NK-92 (cell line): ENCODE results near the gene FAM216B.
"Not testable (repeated sequence)": the region's sequence is repeated elsewhere in the genome, so short reads cannot be mapped to it uniquely, and the experiment has no call there.

Experiments used
- DNase-seq: peaks from one replicate; lab custom pipeline; 2025; ENCODE audit not compliant: unreplicated experiment; lab: John Stamatoyannopoulos, UW

The FAM216B gene

DNA sequence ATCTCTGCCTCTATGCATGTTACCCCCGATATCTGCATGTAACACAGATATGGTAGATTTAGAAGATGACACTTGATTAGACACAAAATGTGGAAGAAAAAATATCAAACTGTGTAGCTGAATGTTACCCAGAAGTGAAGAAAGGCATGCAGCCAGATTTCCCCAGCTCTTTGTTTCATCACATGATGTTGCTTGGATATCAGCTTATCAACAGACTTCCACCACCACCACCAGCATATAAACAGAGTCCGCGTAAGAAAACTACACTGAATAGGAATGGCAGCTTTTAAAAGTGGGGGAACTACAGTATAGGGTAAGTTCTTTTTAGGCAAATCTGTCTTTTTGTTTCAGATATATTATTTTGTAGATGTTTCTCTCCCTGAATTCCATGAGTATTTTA, at the start of gene FAM216B:
Gene FAM216B, plus strand, starts transcription at position 233 of the 400 bp plus-strand sequence. CDS start 2,484 bp downstream, outside the sequence.
- DNase-seq = no peak

DNA sequence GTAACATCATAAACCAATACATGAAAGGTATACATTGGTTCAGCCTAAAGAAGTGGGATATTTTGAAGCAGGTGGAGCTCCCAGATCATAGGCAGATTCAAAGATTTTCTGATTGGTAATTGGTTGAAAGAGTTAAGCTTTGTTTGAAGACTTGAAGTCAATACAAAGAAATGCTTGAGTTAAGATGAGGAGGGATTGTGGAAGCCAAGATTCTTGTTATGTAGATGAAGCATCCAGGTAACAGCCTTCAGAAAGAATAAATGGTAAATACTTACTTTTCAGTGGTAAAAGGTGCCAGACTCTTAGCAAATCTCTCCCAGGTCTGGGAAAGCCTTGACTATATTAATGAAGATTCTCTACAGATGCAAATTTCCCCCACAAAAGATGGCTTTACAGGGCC, 49.3 kb upstream of the FAM216B start:
- DNase-seq = no peak

DNA sequence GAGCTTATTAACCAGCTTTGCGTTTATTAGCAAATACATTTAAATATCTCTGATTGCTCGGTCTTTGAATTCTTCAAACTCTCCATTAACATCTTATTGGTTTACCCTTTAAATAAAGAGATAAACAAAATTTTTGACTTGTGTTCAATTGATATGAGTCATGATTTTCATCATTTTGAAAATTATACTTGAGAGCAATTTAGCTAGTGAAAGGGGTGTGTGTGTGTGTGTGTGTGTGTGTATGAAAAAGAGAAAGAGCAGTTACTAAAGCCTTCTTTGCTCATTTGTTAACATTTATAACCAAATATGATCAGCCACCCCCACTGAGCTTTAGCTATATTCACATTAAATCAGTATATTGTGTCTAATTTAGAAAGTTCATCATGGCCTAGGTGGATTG, 48.3 kb upstream of the FAM216B start:
- no peak for DNase-seq

DNA sequence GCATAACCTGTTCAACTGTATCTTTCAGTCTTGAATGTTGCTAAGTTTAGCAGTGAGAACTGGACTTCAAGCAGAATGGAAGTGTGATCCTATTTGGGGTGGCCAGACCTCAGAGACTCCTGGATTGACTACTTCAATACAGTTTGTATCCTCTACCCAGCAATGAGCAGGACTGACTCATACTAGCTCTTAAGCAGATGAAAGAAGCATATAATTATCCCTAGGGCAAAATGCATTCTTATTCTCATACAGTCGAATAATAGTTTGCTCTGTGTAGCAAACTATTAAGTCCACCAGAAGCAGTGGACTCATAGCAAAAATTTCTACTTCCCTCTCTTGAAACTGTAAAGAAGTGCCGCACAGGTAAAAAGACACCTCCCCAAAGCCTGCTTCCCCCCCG, 46.4 kb upstream of the FAM216B start:
- DNase-seq = no peak

DNA sequence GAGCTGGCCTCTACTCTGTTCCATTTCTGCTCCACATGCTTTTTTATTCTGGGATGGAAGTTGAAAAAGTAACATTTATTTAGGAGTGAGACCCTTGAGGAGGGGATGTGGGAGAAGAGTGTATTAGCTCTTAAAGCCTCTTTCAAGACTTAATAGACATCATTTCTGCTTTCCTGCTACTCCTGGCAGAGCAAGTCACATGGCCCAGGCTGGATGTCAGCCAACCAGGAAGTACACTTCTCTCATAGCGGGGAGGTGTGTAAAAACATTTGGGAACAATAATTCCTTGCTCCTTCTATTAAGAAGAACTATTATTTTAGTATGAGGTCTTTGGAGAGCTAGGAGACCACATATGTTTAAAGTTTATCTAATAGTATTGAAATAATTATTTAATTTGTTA, 40.6 kb upstream of the FAM216B start:
- DNase-seq = no peak

DNA sequence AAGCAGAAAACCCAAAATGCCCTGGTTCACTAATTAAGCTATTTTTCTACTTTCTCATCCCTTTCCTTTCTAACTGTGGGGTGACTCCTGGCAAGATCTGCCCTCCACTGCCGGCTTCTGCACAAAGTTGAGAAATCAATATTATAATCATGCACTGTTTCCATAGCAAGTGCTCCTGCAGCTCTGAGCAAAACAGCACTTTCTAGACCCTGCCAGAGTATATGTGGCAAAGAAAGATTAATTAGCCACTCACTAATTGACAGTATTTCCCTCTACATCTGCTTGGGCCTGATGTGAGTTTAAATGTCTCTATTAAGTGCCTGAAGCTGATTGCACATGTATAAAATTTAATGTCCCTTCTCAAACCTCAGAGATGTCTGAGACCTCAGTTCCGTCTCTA, 39.5 kb upstream of the FAM216B start:
- DNase-seq = no peak

DNA sequence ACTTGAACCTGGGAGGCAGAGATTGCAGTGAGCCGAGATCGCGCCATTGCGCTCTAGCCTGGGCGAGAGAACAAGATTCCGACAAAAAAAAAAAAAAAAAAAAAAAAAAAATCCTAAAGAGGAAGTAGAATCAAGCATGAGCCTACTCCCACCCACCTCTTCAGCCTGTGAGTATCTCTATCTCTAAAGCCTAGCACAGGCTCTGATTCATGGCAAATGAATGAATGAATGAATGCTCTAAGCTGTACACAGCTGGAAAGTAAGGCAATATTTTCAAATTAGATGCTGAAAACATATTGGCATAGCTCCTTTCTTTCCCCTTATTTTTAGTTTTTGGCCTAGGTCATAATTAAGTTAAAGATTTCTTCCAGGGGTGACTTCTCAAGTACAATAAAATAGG, 35.7 kb upstream of the FAM216B start:
- DNase-seq = no peak

DNA sequence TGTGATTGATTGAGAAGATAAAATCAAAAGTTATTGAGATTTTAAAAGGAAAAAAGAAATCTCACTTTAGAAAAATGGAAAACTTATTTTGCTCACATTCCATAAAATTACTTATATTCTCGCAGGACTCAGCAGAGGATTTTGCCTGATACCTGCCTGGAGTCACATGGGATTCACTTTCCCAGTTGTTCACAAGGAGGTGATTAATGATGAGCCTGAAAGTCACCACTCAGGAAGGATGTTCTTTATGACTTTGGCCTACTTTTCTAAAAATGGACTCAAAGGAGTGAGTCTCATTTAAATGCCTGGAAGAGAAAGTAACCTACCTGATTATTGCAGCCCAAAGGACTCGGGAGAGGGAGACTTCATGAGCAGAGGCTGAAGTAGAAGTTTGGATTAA, 34.5 kb upstream of the FAM216B start:
- no peak for DNase-seq

DNA sequence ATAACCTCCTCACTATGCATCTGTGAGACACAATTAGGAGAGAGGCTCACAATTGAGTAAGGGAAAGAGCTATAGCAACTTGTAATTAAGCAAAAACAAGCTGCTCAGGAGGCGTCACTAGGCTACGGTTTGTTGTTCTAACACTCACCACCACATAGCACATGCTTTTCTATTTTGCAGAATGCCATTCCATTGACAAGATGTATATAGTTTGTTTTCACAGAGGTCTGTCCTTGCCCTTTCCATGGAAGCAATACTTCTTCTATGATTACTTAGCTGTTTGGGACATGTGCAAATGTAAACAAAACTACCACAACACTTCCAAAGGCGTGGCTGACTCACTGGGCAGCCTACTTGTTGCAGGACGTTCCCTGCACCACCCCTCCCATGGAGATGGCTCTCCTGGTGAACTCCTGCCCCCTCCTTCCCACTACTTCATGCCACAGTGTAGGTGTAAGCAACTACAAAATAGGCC, 33.9 kb upstream of the FAM216B start:
- no peak for DNase-seq

DNA sequence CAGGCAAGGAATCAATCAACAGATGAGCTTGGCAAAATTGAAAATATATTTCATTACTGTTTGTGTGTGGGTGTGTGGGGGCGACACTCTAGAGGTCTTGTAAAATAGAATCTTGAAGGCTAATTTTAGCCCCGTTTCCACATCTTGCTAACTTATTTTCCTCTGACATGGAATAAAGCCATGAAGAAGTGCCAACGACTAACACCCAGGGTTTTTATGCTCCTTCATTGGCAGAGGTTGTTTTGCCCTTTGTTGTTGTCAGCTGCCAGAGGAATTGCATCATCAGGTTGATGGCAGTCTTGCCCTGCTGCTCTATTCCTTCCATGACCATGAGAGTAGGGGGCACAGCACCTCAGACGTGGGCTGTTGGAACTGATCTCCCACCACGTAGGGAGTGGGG, 30.6 kb upstream of the FAM216B start:
- no peak for DNase-seq

DNA sequence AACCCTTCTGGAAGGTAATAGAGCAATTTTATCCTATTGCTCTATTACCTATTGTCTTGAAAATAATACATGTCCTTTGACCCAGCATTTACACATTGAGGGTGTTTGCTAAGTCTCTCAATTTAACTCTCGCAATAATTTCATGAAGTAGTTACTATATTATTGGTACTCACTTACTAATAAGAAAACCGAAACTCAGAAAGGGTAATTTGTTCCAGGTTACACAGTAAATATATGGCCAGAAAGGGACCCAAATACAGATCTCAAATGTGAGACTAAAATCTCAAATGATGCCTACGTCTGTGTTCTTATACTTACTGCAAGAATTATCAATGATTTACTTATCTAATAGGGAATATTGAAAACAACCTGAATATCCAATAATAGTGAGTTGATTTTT, 29.7 kb upstream of the FAM216B start:
- DNase-seq = no peak

DNA sequence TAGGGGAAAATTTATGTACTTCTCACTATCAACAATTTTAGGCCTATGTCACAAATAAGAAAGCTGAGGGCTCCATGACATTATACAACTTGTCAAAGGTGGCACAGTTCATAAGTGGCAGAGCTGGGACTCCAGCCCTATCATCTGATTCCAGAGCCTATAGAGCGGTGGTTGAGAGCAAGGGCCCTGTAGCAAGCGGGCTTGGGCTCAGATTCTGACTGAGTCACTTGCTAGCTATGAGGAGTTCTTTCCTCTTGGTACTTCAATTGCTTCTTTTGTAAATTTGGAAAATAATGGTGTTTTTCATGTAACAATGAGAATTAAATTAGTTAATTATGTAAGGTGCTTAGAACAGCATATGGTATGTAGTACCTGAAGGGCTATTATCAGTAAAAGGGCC, 28.7 kb upstream of the FAM216B start:
- DNase-seq = no peak

DNA sequence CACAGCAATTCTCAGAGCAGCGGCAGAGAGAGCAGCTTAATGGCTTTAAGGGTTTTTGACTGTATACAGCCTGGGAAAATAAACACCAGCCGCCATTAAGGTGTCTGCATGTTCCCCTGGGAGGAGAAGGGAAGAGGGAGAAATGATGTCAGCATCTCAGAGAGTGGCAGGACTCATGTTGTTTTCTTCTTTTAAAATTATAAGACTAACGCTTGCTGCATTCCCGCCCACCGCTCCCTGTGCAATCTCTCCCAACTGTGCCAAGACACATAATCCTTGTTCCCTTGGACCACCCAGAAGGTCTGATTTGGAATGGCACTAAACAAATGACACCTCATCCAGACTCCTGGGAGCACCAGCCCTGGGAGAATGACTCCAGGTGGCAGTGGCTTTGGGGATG, 27.7 kb upstream of the FAM216B start:
- no peak for DNase-seq

DNA sequence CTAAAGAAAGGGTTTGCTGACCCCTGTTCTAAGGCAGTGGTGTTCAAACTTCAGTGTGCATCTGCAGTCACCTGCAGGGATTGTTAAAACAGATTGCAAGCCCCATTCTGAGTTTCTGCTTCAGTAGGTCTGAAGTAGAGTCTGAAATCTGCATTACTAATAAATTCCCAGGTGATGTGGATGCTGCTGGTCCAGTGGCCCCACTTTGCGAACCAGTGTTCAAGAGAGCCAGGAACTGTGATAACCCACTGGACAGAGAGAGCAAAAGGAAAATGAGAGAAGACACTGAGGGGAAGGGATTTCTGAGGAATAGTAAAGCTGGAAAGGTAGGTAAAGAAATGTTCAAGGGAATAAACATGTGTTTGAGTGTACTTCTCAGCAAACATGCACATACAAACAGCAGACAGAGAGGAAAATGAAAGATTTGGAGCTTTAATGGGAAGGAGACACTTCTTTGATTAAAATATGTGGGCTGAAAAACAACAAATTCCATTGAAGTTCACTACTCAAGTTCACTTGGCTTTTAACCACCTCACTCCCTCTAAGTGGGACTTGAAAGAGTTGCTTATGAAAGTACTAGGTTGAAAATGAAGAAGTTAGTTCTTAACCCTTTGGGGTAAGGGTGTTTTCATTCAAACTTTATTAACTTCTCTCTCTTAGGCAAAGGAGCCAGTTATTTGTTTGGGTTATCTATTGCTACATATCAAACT, 26.4 kb upstream of the FAM216B start:
- DNase-seq = no peak

DNA sequence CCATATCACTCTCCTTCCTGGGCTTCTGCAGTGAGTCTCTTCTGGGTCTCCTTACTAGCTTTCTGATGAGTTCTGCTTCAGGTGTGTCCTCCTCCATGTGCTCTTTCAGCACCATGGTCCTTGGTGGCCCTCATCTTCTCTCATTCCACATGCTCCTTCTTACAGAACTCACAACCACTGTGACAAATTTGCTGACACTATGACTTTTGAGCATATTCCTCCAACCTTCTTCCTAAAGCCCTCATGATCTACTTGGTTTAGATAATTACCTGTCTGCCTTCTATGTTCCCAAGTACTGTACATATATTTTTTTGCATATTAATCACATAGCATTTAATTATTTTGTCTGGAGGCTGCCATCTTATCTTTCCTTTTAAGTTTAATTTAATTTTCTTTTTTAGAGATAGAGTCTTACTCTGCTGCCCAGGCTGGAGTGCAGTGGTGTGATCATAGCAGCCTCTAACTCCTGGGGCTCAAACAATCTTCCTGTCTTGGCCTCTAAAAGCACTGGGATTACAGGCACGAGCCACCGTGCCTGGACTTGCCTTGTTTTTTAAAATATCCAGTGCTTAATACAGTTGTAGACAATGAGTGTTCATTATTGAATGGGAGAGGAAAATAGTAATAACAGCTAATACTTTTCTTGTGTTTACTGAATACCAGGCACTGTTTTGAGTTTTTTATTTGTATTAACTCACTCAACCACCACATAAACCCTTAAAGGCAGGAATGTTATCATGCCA, 23.5 kb upstream of the FAM216B start:
- DNase-seq = no peak

DNA sequence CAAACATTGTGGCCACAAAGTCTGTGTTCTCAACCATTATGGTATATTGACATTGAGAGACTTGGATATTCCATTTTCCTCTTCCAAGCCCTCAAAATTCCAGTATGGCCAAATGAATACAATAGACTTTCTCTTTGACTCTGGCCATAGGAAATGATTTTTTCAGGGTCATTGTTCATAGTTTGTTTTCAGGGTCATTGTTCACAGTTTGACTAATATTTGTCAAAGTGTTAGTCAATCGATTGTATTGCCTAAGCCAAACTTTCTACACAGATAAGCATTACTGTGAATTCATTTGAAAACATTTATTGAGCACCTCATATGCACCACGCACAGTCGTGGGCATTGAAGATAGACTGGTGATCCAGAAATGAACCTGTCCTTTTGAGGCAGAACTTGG, 22.9 kb upstream of the FAM216B start:
- no peak for DNase-seq

DNA sequence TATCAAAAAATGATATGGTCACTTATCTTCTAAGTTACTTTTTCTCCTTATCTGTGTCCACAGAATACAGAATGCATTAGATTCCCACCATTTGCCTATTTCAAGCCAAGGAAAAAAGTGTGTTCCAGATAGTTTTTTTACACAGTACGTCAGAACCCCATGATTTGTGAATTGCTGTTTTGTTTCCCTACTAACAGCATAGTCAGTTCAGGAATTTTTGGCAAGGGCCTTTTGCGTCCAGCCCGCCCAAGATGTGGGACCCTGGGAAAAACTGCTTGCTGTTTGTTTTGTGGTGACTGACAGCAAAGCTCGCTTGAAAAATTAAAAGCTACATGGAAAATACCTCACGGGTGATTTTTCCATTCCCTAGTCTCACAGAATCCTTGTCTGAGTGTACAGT, 20.4 kb upstream of the FAM216B start:
- DNase-seq = no peak

DNA sequence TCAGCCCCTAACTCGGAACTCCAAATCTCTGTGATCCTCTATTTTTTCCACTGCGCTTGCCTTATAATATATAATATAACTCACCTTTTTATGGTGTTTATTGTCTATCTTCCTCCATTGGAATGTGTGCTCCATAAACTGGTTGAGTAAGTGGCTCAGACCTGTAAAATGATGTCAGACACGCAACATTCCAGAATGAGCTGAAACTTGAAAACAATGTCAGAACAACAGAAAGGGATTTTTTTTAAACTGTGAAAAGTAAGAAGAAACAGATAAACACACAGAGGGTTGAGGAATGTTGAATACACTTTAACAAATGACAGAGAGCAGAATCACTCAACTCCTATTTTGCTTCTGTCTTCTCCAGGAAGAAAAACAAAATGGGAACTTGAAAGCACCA, 19.1 kb upstream of the FAM216B start:
- no peak for DNase-seq

DNA sequence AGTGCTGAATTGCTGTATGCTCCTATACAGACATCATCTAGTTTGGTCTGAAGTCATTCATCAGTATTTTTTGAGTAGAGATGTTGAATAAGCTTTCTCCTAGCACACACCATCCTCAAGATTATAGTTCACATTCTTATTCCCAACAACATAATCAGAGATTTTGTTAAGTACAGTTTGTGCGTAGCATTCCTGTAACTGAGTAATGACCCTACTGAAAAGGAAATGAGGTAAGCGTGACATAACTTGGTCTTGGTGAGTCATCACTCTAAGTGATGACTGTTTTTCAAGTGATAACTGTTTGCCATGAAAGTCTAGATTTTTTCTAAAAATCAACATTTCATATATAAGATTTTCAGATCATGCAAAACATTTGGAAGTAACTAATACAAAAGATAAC, 18.5 kb upstream of the FAM216B start:
- DNase-seq = no peak

DNA sequence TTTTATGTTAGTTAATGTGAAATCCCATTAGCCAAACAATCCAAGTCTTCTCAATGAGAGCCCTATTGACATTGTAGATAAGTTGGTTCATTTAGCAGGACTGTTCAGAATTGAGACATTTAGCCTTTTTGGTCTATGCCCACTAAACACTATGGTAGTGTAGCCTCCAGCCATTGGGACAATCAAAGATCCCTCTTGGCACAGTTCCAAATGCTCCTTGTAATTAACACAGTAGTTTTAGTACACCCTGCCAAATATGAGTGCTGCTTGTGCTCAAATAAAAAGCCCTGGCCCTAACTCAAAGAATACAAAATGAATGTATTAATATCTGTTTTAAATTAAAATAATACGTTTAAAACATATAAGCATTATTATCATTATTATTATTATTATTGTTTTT, 15.4 kb upstream of the FAM216B start:
- DNase-seq = no peak

DNA sequence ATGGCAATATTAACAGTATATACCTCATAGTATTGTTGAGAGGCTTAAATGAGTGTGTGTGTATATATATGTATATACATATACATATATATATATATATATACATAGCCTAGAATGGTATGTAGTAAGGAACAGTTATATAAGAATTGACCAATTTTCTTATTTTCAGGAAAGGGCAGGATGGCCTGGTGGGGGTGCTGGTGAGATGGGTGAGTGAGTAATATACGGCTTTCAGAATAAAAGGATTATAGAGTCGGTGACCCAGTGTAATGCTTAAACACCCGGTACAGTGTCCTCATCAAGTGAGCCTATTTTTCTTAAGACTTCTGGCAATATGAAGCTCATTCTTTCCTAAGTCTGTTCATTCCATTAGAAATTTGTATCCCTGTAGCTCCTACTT, 11.7 kb upstream of the FAM216B start:
- no peak for DNase-seq

DNA sequence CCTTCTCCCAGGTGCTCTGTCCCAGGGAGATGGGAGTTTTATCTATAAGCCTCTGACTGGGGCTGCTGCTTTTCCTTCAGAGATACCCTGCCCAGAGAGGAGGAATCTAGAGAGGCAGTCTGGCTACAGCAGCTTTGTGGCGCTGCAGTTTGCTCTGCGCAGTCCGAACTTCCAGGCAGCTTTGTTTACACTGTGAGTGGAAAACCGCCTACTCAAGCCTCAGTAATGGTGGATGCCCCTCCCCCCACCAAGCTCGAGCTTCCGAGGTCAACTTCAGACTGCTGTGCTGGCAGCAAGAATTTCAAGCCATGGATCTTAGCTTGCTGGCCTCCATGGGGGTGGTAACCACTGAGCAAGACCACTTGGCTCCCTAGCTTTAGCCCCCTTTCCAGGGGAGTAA, 4.8 kb upstream of the FAM216B start:
- DNase-seq = not testable (repeated sequence)

DNA sequence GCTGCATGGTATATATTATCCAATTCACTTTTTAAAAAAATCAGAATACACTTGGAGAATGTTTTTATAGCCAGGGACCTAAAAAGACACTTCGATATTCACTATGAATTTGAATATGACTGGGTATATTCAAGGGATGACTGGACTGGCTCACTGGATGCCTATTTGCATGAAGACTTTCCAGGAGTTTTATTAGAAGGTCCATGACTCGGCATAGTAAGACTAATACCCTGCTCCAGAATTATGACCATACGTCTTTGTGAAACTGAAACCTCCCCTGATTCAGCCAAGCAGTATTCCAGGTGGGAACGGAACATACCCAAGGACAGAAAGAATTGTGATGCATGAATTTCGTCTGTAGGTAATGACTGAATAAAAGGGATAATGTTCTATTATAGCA, 3.9 kb upstream of the FAM216B start:
- DNase-seq = no peak
